GM18858 (cell line): ENCODE measurements around the gene KCNT2.
"Not testable (repeated sequence)": the region's sequence is repeated elsewhere in the genome, so short reads cannot be mapped to it uniquely, and the experiment has no call there.

Experiments used
- ATAC-seq: cut with Tn5 transposase; IDR thresholded peaks from one replicate; pipeline ENCODE4 v1.9.1; 2021; ENCODE audit not compliant: unreplicated experiment

The KCNT2 gene

GRCh38 chr1:196608390-196609369 is at the start of gene KCNT2:
Gene KCNT2, minus strand, starts transcription at chr1:196608440. Its CDS starts 131 bp downstream, at chr1:196608309.
- ATAC-seq: no peak

DNA sequence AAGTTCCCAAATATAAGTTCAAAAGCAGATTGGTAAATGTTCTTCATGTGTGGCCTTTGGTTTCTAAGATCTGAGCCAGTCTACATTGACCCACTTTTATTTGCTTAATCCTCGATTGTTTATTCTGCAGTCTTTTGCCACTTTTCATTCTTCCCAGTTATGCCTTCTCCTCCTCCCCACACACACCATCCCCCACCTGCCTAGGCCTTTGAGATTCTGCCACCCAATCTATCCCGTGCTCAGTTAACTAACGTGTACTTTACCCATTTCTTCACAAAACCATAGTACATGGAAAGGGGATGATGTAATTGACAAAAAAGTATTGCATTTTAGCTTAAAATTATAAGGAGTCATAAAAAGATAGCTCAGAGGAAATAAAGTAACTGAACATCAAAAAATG is 47.3 kb upstream of the KCNT2 start:
- no peak for ATAC-seq

- ATAC-seq: no peak
Measured at GRCh38 chr1:196655071-196655470, 46.8 kb upstream of the KCNT2 start.

DNA sequence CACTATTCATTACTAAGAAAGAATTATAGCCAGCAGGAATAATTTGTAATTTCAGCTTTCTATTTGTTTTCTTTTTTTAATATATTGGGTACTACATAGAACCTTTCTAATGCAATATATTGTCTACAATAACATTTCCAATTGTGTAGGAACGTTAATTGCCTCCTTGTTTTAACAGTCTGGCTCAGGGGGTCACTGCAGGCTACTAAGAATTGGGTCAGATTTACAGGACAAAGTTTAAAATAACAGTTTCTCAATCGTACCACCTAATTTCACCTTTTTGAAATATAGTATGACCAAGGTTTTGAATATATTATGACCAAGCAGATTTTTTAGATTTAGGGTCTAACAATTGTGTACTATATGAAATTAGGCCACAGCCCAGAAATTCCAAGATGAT is 46.0 kb upstream of the KCNT2 start:
- no peak for ATAC-seq

DNA sequence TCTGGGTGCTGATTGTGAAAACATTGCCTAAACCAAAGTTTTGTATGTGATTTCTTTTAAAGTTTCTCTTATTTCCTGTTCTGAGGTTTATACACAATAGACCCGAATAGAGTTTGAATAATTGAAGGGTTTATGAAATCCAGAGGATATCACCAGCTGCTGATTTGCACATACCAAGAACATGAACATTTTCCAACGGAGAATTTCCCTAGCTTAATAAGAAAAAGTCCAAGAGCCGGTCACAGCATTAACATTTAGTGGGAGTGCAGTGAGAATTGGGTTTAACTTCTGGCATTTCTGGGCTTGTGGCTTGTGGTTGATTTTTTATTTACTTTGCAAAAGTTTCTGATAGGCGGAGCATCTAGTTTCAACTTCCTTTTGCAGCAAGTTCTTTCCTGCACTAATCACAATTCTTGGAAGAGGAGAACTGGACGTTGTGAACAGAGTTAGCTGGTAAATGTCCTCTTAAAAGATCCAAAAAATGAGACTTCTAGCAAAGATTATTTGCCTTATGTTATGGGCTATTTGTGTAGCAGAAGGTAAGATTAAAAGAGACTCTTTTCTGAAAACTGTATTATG is 43.5 kb upstream of the KCNT2 start, which contains the start of gene CFH:
TSS of gene CFH (plus strand) at position 407 of the 579 bp plus-strand sequence. CDS start at position 482, 75 bp downstream.
- no peak for ATAC-seq

- ATAC-seq: no peak
Measured at GRCh38 chr1:196651079-196651478, 42.8 kb upstream of the KCNT2 start.

GRCh38 chr1:196650403-196650802 is 42.2 kb upstream of the KCNT2 start:
- no peak for ATAC-seq

- no peak for ATAC-seq
Measured at GRCh38 chr1:196649990-196650389, 41.8 kb upstream of the KCNT2 start.

DNA sequence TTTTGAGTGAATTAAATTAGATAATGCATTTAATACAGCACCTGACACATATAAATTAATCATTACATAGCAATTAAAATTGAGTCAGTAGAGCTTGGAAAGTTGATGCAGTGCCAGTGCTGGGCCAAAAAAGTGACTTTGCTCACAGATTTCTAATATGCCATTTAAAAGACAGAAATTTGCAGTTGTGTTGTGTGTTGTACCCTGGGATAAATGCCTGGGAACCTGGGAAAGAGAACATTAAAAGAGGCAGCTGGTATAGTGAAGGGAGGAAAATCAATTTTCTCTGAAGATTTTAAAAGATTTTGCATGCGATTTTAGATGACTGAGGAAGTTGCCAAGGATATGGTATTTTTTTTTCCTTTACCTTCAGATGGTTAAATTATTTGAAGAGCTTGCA is 32.7 kb upstream of the KCNT2 start:
- ATAC-seq: no peak

GRCh38 chr1:196639291-196639690 is 31.1 kb upstream of the KCNT2 start:
- not testable (repeated sequence) for ATAC-seq

DNA sequence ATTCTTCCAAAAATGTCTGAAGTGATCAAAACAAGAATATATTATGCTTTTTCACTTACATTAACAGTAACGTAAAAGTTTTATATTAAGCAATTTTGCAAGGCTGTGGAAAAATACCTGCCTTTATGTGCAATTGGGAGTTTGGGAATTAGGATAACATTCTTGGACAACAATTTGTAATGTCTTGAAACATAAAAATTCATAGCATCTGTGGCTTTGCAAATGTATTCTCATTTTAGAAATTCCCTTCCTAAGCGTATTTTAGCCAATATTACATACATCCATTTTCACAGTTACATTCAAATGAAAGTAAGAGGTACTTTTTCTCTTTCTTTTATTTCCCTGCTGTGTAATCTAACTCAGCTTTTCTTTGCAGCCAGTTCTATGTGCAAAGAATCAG is 30.2 kb upstream of the KCNT2 start:
- no peak for ATAC-seq

DNA sequence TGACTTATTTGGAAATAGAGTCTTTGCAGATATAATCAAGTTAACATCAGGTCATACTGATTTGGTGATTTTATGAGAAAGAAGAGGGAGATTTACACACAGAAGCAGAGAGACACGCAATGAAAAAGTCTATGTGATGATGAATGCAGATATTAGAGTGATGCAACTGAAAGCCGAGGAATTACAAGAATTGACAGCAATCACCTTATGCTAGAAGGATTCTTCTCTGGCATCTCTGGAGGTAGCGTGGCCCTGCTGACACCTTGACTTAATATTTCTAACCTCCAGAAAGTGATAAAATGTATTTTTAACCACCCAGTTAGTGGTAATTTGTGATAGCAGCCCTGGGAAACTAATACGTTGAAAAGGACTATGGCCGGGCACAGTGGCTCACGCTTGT is 29.4 kb upstream of the KCNT2 start:
- no peak for ATAC-seq

DNA sequence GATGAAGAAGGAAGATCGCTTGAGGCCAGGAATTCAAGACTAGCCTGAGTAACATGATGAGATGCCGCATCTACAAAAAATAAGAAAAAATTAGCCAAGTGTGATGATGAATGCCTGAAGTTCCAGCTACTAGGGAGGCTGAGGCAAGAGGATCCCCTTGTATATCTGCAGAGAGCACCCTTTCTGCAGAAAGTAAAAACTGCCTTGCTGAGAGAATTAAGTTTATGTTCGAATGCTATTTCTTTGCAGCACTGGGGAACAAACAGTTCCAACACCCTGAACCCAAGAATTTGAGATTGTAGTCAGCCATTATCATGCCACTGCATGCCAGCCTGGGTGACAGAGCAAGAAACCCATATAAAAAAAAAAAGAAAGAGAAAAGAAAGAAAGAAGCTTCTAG is 20.6 kb upstream of the KCNT2 start:
- ATAC-seq: no peak

DNA sequence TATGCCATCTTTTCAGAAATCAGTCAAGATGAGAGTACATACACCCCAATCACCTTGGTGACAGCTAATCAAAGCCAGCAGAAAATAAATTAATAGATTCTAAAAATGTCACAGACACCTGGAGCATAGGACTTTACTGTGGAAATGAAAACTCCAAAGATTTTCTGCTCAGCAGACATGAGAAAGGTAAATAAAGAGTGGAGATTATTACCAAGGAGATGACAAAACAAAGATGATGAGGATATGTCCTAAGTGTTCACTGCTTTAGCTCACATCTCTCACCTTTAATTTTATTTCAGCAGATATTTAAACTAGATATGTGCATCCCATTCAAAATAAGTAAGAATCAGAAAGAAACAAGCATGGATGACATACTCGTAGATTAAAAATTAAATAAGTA is 14.8 kb upstream of the KCNT2 start:
- ATAC-seq: no peak

- no peak for ATAC-seq
Measured at GRCh38 chr1:196619721-196620120, 11.5 kb upstream of the KCNT2 start.

- no peak for ATAC-seq
Measured at GRCh38 chr1:196611873-196612272, 3.6 kb upstream of the KCNT2 start.

- no peak for ATAC-seq
Measured at GRCh38 chr1:196609370-196609737, 1.1 kb upstream of the KCNT2 start.

- no peak for ATAC-seq
Measured at GRCh38 chr1:196607981-196608380, 259 bp downstream of the KCNT2 start.

DNA sequence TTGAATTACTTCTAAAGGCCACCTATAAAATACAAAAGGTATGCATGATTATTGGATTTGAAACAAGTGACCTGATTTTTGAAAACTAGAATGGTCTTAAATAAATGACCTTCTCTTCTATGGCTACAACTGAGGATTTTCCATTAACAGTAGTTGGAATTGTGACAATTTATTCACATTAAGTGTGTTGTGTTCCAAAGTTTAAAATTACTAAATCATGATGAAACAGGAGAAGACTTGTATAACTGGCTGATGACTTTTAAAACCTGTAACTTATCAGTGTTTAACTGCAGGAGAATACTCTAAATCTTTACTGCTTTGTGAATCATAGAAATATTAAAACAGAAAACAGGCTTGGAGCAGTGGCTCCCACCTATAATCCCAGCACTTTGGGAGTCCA is 4.6 kb downstream of the KCNT2 start:
- ATAC-seq: no peak

DNA sequence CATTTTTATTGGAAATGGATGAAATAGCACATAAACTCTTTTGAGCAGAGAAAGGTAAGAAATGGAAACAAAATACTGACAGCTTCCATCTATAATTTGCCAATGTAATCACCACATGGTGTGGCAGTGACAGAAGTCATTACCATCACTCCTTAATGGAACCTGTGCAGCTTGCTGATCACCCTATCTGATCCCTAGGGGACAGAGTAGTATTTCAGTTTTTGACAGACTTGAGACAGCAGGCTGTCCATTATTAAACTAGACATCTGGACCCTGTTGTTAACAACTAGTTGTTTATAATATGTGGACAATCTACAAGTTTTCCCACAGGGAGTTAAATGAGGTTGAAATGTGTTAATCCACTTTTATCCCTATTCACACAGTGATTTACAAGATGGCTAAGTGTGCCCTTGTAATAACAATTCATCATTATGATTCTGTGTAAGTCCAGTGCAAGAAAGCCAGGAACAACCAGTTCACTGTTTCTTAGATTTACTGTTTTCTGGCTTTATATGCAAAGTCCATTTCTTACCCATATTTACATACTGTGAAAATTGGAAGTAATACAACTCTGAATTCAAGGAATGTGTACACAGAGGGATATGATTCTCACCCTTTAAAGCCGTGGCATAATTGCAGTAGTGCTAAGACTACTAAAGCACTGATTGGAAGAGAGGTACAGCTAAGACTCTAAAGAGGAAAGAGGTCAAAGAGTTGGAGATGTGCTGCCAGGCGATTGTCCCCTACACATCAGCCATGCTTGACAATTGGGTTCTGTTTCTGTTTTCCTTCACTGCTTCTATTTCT is 9.1 kb downstream of the KCNT2 start:
- ATAC-seq: no peak

GRCh38 chr1:196594700-196595099 is 13.5 kb downstream of the KCNT2 start:
- ATAC-seq: no peak
